GM12878 (cell line): ENCODE data around the gene CCNB1IP1. TPM values are rescaled to one million over a fixed set of nuclear protein-coding genes. Genes with fewer than 3 reads are reported as not detected.
"Not testable (repeated sequence)": the region's sequence is repeated elsewhere in the genome, so short reads cannot be mapped to it uniquely, and the experiment has no call there.

Experiments
- ATAC-seq: fragments of 200-7000 bp; cut with Tn5 transposase; 3 replicates; pipeline ENCODE4 v1.9.1; 2020; ENCODE audit warnings: mild to moderate bottlenecking, moderate library complexity
- BruUV-seq: library from RNA; stranded (reverse); fragments of 400-500 nt; replicated peaks from 2 replicates; lab custom pipeline; 2021; lab: Mats Ljungman, UMichigan
- CTCF ChIA-PET: fragments of 300-600 bp; sonication (Branson Sonifier 250); formaldehyde crosslinking; extraction: SDS; loops from one replicate; lab custom pipeline; 2021; ENCODE audit warnings: inconsistent platforms; lab: Yijun Ruan, JAX
- POLR2A ChIA-PET: fragments of 350-600 bp; formaldehyde crosslinking; extraction: SDS; loops from one replicate; lab custom pipeline; 2021; ENCODE audit warnings: inconsistent platforms; lab: Charles Lee
- RAD21 ChIA-PET: fragments of 300-600 bp; sonication (Branson Sonifier 250); formaldehyde crosslinking; loops from one replicate; lab custom pipeline; 2023; ENCODE audit warnings: antibody characterized with exemption; ENCODE audit not compliant: unreplicated experiment; lab: Charles Lee
- SMC1A ChIA-PET: fragments of 300-600 bp; sonication (Branson Sonifier 250); formaldehyde crosslinking; loops from one replicate; lab custom pipeline; 2023; ENCODE audit not compliant: unreplicated experiment, uncharacterized antibody; lab: Charles Lee
- DNase-seq: peaks from one replicate; pipeline ENCODE4 v3.0.0-alpha.2; 2011; ENCODE audit warnings: low read depth, low spot score
- FAIRE-seq: peaks from 3 replicates; lab custom pipeline; 2011; peaks lifted over from hg19 to GRCh38; lab: Jason Lieb, UNC
- H2AFZ ChIP-seq: 2 replicates; pipeline ENCODE4 v1.6.0; 2011; ENCODE audit warnings: low read depth, low read length, control low read depth; ENCODE audit not compliant: control insufficient read depth
- H3K27ac ChIP-seq: 2 replicates; pipeline ENCODE4 v1.5.1; 2011; ENCODE audit warnings: control low read depth; ENCODE audit not compliant: control insufficient read depth, insufficient read depth
- H3K27me3 ChIP-seq, 2 experiments: replicated peaks in 1 of 2; 2 replicates each; pipeline versions ENCODE4 v1.6.0 to v1.6.1; 2011; ENCODE audit warnings: low read length in 1 of 2; ENCODE audit not compliant: control insufficient read depth in 2 of 2, insufficient read depth in 2 of 2
- H3K36me3 ChIP-seq, 2 experiments: 2 replicates each; pipeline ENCODE4 v1.5.1; 2011; ENCODE audit warnings: low read length in 1 of 2; ENCODE audit not compliant: control insufficient read depth in 2 of 2, insufficient read depth in 2 of 2
- H3K4me1 ChIP-seq: 2 replicates; pipeline ENCODE4 v1.6.1; 2011; ENCODE audit warnings: mild to moderate bottlenecking, low read length, moderate library complexity, mixed read lengths; ENCODE audit not compliant: control insufficient read depth, insufficient read depth
- H3K4me2 ChIP-seq: 2 replicates; pipeline ENCODE4 v1.6.0; 2011; ENCODE audit warnings: control low read depth; ENCODE audit not compliant: control insufficient read depth, insufficient read depth
- H3K4me3 ChIP-seq: fragments of 200-600 bp; sonication (generic); 2 replicates; pipeline ENCODE4 v1.5.1; 2016
- H3K79me2 ChIP-seq: 2 replicates; pipeline ENCODE4 v1.6.0; 2011; ENCODE audit warnings: low read length; ENCODE audit not compliant: control insufficient read depth, insufficient read depth
- H3K9ac ChIP-seq: 2 replicates; pipeline ENCODE4 v1.8.0; 2011; ENCODE audit warnings: low read length, control low read depth, mixed read lengths; ENCODE audit not compliant: control insufficient read depth, insufficient read depth
- H3K9me3 ChIP-seq: replicated peaks from 3 replicates; pipeline ENCODE4 v1.5.1; 2011; ENCODE audit warnings: mild to moderate bottlenecking, low read length; ENCODE audit not compliant: control insufficient read depth, insufficient read depth
- H4K20me1 ChIP-seq: 2 replicates; pipeline ENCODE4 v1.6.0; 2011; ENCODE audit not compliant: control insufficient read depth, insufficient read depth
- JUND ChIP-seq: IDR thresholded peaks from 2 replicates; pipeline ENCODE4 v1.6.1; 2012; ENCODE audit warnings: low read depth, mild to moderate bottlenecking, low read length, improper control_type of control experiment, moderate library complexity
- KAT2A ChIP-seq: conservative IDR thresholded peaks from 2 replicates; pipeline ENCODE4 v1.6.1; 2011; ENCODE audit warnings: low read depth, low read length; ENCODE audit not compliant: control insufficient read depth
- MTA3 ChIP-seq: IDR thresholded peaks from 2 replicates; pipeline ENCODE4 v1.6.1; 2012; ENCODE audit warnings: low read length, inconsistent platforms, borderline replicate concordance
- PML ChIP-seq: IDR thresholded peaks from 2 replicates; pipeline ENCODE4 v1.6.1; 2012; ENCODE audit warnings: low read length, inconsistent platforms
- RBBP5 ChIP-seq: fragments of 200-600 bp; sonication (generic); conservative IDR thresholded peaks from 2 replicates; pipeline ENCODE4 v1.6.1; 2016
- STAT3 ChIP-seq: IDR thresholded peaks from 2 replicates; pipeline ENCODE4 v1.6.1; 2011; ENCODE audit warnings: low read depth, low read length, improper control_type of control experiment
- SUZ12 ChIP-seq: fragments of 200-600 bp; sonication (generic); IDR thresholded peaks from one replicate; pipeline ENCODE4 v1.6.1; 2018; ENCODE audit warnings: antibody characterized with exemption, mild to moderate bottlenecking; ENCODE audit not compliant: unreplicated experiment
- ZNF217 ChIP-seq: fragments of 450-650 bp; IDR thresholded peaks from 2 replicates; pipeline ENCODE4 v1.6.1; 2017; ENCODE audit warnings: antibody characterized with exemption, mild to moderate bottlenecking
- ZSCAN29 ChIP-seq: fragments of 450-650 bp; IDR thresholded peaks from 2 replicates; pipeline ENCODE4 v1.6.1; 2017; ENCODE audit warnings: mild to moderate bottlenecking, moderate library complexity
- WGBS: methylation state at CpG from one replicate; pipeline ENCODE4 v1.1.6; 2016; ENCODE audit warnings: low lambda C conversion rate; ENCODE audit not compliant: insufficient replicate concordance, insufficient coverage; ENCODE audit errors: missing lambda C conversion rate; 5-methylcytosine and 5-hydroxymethylcytosine counted together
- in situ Hi-C: fragments of 300-500 bp; cut with MboI; formaldehyde crosslinking; loops from 9 replicates; pipeline ENCODE4 v1.14.3; 2018; ENCODE audit warnings: mixed read lengths
- intact Hi-C: fragments of 100-400 bp; cut with micrococcal nuclease; formaldehyde crosslinking; loops from one replicate; pipeline ENCODE4 v1.14.2; 2022; ENCODE audit not compliant: unreplicated experiment
- polyA plus RNA-seq, 11 experiments: library from polyadenylated mRNA; depleted of rRNA in 4 of 11; unstranded in 6 of 11; stranded (reverse) in 5 of 11; fragments of >200 nt; fragmentation: Nextera tagmentation in 4 of 11; fragmentation: Illumina TruSeq in 1 of 11; extraction: Ambion mirVana in 4 of 11; extraction: Trizol in 1 of 11; gene quantifications; 1 replicate in 1 of 11; 2 replicates in 10 of 11; pipeline versions ENCODE4 v1.2.1 to v1.2.3, GENCODE V29; 2011 to 2016; ENCODE audit warnings: inconsistent platforms in 2 of 11, missing spikeins in 2 of 11, low read depth in 1 of 11
- total RNA-seq, 4 experiments: library from RNA; depleted of rRNA in 3 of 4; stranded (reverse); fragments of >200 nt in 3 of 4; fragmentation: Illumina TruSeq in 1 of 4; extraction: Trizol in 1 of 4; gene quantifications; 2 replicates each; pipeline versions ENCODE4 v1.2.1 to v1.2.3, GENCODE V29; 2013 to 2021
- TF ChIP-seq, protein P1 (sequence below): fragments of 150-350 bp; IDR thresholded peaks from 2 replicates; pipeline ENCODE4 v1.6.1; 2014; ENCODE audit warnings: mild to moderate bottlenecking, low read depth, low read length
- TF ChIP-seq, protein P2 (sequence below), 3 experiments: IDR thresholded peaks in 2 of 3; conservative IDR thresholded peaks in 1 of 3; 2 replicates each; pipeline ENCODE4 v1.5.1; 2011; ENCODE audit warnings: low read depth in 3 of 3, low read length in 3 of 3, mild to moderate bottlenecking in 3 of 3, control low read depth in 2 of 3, moderate library complexity in 2 of 3, inconsistent platforms in 1 of 3, mixed read lengths in 1 of 3; ENCODE audit not compliant: control insufficient read depth in 2 of 3, insufficient read depth in 1 of 3; ENCODE audit errors: extremely low read depth in 1 of 3
- TF ChIP-seq, protein P3 (sequence below): IDR thresholded peaks from 2 replicates; pipeline ENCODE4 v1.6.1; 2011; ENCODE audit warnings: borderline replicate concordance, low read depth, mild to moderate bottlenecking, moderate library complexity, low read length; ENCODE audit not compliant: insufficient read depth, poor library complexity, severe bottlenecking

The CCNB1IP1 gene
- total and polyA plus RNA-seq, 10 of the 15 experiments (the other 5 are each of a cell fraction or from before 2014, with no cell fraction given) = 20.4 to 165 (median 86.5) TPM

DNA sequence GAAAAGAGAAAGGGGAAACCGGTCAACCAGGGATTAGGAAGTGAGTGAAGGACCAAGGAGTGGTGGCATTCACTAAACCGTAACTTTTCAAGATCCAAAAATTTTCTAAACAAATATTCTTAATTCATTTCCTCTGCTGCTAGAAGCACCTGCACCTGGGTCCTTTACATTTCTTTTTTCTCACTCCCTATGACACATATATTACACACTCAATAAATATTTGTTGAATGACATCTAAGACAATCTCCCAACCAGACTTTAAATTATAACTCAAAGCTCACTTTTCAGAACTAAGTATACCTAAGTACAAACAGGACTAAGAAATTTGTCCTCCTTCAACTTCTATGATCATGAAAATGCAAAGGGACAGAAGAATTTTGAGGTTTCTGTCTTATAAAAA is 38.4 kb downstream of the CCNB1IP1 start:
- Histone ChIP-seq H3K36me3 (peaks cover 2 to 21% of the 10 kb centered on the region in 2 experiments), H3K27ac (no peak overlapping the region)
- ChIA-PET POLR2A (interaction anchor here (1.2 kb wide), 1 partner anchor 48 kb away, joined by 4 read pairs; the partner anchor contains the start of gene PARP2), RAD21 (interaction anchor here (1.0 to 1.1 kb wide), 2 partner anchors 49 to 316 kb away, joined by 3 read pairs; partner anchors contain the start of gene PARP2)
- no peak for ATAC-seq
- no peak for TF ChIP-seq ZNF217
- TF ChIP-seq, protein P1, sequence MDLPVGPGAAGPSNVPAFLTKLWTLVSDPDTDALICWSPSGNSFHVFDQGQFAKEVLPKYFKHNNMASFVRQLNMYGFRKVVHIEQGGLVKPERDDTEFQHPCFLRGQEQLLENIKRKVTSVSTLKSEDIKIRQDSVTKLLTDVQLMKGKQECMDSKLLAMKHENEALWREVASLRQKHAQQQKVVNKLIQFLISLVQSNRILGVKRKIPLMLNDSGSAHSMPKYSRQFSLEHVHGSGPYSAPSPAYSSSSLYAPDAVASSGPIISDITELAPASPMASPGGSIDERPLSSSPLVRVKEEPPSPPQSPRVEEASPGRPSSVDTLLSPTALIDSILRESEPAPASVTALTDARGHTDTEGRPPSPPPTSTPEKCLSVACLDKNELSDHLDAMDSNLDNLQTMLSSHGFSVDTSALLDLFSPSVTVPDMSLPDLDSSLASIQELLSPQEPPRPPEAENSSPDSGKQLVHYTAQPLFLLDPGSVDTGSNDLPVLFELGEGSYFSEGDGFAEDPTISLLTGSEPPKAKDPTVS = no peak
- TF ChIP-seq PML = no peak
- TF ChIP-seq, protein P2, sequence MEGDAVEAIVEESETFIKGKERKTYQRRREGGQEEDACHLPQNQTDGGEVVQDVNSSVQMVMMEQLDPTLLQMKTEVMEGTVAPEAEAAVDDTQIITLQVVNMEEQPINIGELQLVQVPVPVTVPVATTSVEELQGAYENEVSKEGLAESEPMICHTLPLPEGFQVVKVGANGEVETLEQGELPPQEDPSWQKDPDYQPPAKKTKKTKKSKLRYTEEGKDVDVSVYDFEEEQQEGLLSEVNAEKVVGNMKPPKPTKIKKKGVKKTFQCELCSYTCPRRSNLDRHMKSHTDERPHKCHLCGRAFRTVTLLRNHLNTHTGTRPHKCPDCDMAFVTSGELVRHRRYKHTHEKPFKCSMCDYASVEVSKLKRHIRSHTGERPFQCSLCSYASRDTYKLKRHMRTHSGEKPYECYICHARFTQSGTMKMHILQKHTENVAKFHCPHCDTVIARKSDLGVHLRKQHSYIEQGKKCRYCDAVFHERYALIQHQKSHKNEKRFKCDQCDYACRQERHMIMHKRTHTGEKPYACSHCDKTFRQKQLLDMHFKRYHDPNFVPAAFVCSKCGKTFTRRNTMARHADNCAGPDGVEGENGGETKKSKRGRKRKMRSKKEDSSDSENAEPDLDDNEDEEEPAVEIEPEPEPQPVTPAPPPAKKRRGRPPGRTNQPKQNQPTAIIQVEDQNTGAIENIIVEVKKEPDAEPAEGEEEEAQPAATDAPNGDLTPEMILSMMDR (IDR thresholded peaks at IDR 0.05 in 2 of 3, conservative IDR thresholded peaks at IDR 0.05 in 1 of 3; ENCODE audit: control insufficient read depth in 2 of 3, extremely low read depth in 1 of 3, insufficient read depth in 1 of 3, low read depth in 3 of 3, low read length in 3 of 3) = no peak
- TF ChIP-seq ZSCAN29 = no peak
- no peak for TF ChIP-seq MTA3
- no peak for TF ChIP-seq JUND
- no peak for TF ChIP-seq SUZ12
- TF ChIP-seq STAT3 = no peak
- TF ChIP-seq, protein P3, sequence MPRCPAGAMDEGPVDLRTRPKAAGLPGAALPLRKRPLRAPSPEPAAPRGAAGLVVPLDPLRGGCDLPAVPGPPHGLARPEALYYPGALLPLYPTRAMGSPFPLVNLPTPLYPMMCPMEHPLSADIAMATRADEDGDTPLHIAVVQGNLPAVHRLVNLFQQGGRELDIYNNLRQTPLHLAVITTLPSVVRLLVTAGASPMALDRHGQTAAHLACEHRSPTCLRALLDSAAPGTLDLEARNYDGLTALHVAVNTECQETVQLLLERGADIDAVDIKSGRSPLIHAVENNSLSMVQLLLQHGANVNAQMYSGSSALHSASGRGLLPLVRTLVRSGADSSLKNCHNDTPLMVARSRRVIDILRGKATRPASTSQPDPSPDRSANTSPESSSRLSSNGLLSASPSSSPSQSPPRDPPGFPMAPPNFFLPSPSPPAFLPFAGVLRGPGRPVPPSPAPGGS = no peak
- TF ChIP-seq KAT2A = no peak
- no peak for TF ChIP-seq RBBP5
- TF ChIP-seq, all 136 proteins: peak for 0
- Histone ChIP-seq H4K20me1 (no peaks in the 10 kb centered on the region), H3K4me3 (no peak overlapping the region), H3K4me1 (peaks cover 11% of the 10 kb centered on the region), H2AFZ (no peak overlapping the region), H3K9me3 (no peaks in the 10 kb centered on the region), H3K27me3 (no peaks in the 10 kb centered on the region), H3K4me2 (no peak overlapping the region), H3K9ac (no peak overlapping the region), H3K79me2 (no peaks in the 10 kb centered on the region)
- intact Hi-C loops (no loop called here), in situ Hi-C loops (no loop called here)
- WGBS = 92% methylated on average over 2 of the region's 2 CpGs
- FAIRE-seq (no peak), DNase-seq (no peak)
- no TSS peak for BruUV-seq
- ChIA-PET SMC1A (interaction anchor here (1.0 to 1.6 kb wide), 2 partner anchors 32 to 98 kb away, joined by 3 to 4 read pairs; no protein-coding TSS in a partner anchor), CTCF (interaction anchor here (1.2 to 3.6 kb wide), 2 partner anchors 12 to 314 kb away, joined by 3 to 12 read pairs; partner anchors contain the start of gene TTC5)

DNA sequence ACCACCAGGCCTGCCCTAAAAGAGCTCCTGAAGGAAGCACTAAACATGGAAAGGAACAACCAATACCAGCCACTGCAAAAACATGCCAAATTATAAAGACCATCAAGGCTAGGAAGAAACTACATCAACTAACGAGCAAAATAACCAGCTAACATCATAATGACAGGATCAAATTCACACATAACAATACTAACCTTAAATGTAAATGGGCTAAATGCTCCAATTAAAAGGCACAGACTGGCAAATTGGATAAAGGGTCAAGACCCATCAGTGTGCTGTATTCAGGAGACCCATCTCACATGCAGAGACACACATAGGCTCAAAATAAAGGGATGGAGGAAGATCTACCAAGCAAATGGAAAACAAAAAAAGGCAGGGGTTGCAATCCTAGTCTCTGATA is 51.1 kb downstream of the CCNB1IP1 start:
- H2AFZ ChIP-seq, POLR2A ChIA-PET, H3K9ac ChIP-seq, DNase-seq, H3K4me1 ChIP-seq, FAIRE-seq, H3K27ac ChIP-seq, H3K4me2 ChIP-seq, CTCF ChIA-PET, H3K9me3 ChIP-seq, in situ Hi-C loops, BruUV-seq, H3K79me2 ChIP-seq, SMC1A ChIA-PET, ATAC-seq, H3K4me3 ChIP-seq, H3K36me3 ChIP-seq, H4K20me1 ChIP-seq, RAD21 ChIA-PET, H3K27me3 ChIP-seq, intact Hi-C loops: not testable (repeated sequence)
- WGBS = 83% methylated on average over 1 of the region's 1 CpG
